22Rv1 (cell line): Measurements from ENCODE around the gene TTC8.

ENCODE experiments used
- ZFX ChIP-seq: fragments of 450-650 bp; IDR thresholded peaks from 2 replicates; pipeline ENCODE4 v1.6.1; 2017; ENCODE audit warnings: antibody characterized with exemption, borderline replicate concordance
- TF ChIP-seq, protein P1 (sequence below): fragments of 450-650 bp; IDR thresholded peaks from 2 replicates; pipeline ENCODE4 v1.5.1; 2017; ENCODE audit warnings: mild to moderate bottlenecking

DNA sequence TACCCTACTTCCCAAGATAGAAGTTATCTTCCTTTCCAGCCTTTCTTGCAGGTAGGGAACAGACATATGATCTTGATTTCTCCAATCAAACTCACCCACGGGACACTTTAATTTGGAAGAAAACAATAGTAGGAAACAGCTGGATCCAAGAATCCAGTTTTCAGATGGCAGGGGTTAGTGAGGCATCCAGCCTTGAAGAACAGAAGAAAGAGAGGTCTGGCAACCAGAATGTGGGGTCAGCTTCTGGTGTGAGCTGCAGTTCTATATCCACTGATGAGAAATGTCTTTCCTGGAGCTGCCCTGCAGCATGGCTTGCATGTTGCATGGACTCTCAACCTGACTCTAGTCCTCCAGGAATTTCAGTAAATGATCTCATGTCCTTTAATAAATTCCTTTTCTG, 83.8 kb downstream of the TTC8 start:
- TF ChIP-seq, protein P1, sequence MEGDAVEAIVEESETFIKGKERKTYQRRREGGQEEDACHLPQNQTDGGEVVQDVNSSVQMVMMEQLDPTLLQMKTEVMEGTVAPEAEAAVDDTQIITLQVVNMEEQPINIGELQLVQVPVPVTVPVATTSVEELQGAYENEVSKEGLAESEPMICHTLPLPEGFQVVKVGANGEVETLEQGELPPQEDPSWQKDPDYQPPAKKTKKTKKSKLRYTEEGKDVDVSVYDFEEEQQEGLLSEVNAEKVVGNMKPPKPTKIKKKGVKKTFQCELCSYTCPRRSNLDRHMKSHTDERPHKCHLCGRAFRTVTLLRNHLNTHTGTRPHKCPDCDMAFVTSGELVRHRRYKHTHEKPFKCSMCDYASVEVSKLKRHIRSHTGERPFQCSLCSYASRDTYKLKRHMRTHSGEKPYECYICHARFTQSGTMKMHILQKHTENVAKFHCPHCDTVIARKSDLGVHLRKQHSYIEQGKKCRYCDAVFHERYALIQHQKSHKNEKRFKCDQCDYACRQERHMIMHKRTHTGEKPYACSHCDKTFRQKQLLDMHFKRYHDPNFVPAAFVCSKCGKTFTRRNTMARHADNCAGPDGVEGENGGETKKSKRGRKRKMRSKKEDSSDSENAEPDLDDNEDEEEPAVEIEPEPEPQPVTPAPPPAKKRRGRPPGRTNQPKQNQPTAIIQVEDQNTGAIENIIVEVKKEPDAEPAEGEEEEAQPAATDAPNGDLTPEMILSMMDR = no peak
- no peak for TF ChIP-seq ZFX
